Measurements from ENCODE around the gene CAPN10.

- TF ChIP-seq EZH2 (IDR thresholded peaks at IDR 0.05; ENCODE audit: insufficient read depth, poor library complexity, severe bottlenecking) (no peak), EZH2phosphoT487 (IDR thresholded peaks at IDR 0.05; ENCODE audit: insufficient read depth, low read depth) (no peak)
Observed at GRCh38 chr2:240594511-240595380, 8.2 kb downstream of the CAPN10 start.

Measured in GM23248 (cell line).